Mucosa of descending colon (tissue), 3 donors: ENCODE measurements around the gene FEM1B. TPM values are rescaled to one million over a fixed set of nuclear protein-coding genes. Genes with fewer than 3 reads are reported as not detected.

Experiments used
- ATAC-seq: fragments of 200-7000 bp; cut with Tn5 transposase; one replicate; pipeline ENCODE4 v1.9.1; 2020; ENCODE audit warnings: mild to moderate bottlenecking, moderate library complexity
- DNase-seq, 3 donors: peaks; one replicate each; pipeline ENCODE4 v3.0.0-alpha.2; 2020
- H3K36me3 ChIP-seq: fragments of 200-600 bp; one replicate; pipeline ENCODE4 v1.8.0; 2021; ENCODE audit warnings: low read depth, mild to moderate bottlenecking
- H3K4me1 ChIP-seq: fragments of 200-600 bp; one replicate; pipeline ENCODE4 v1.8.0; 2021; ENCODE audit warnings: low read depth, mild to moderate bottlenecking
- H3K4me3 ChIP-seq: fragments of 200-600 bp; one replicate; pipeline ENCODE4 v1.8.0; 2021; ENCODE audit warnings: mild to moderate bottlenecking
- H3K9me3 ChIP-seq: fragments of 200-600 bp; one replicate; pipeline ENCODE4 v1.8.0; 2021; ENCODE audit warnings: mild to moderate bottlenecking
- intact Hi-C, 2 donors: fragments of 100-400 bp; cut with DNase I in 1 of 2; cut with micrococcal nuclease in 1 of 2; formaldehyde crosslinking; loops; one replicate each; pipeline versions ENCODE4 v1.11.0 to v1.11.1; 2022; cut with DNase I, micrococcal nuclease
- total RNA-seq, 3 donors: library from RNA; stranded (reverse); fragmentation: NEBNext Ultra II Directional in 2 of 3; extraction: Animal tissue kit (Norgen Biotek cat#: 25700) in 2 of 3; gene quantifications; one replicate each; pipeline versions ENCODE4 v1.2.1 to v1.2.4, GENCODE V29; 2021 to 2023
- TF ChIP-seq, protein P1 (sequence below): fragments of 200-600 bp; IDR thresholded peaks from one replicate; pipeline ENCODE4 v1.8.0; 2022; ENCODE audit warnings: antibody characterized with exemption, mild to moderate bottlenecking
- donor health status: DM: no; HTN: no; CAD: no; lungs with moderate emphysema.
- donor health status: DM: no; HTN: no; CAD: no.
- donor health status: DM: no; HTN: yes; CAD: no.

FEM1B gene
- total RNA-seq, 3 donors from 2014 or later = 50.4 to 65.3 (median 65.3) TPM

DNA sequence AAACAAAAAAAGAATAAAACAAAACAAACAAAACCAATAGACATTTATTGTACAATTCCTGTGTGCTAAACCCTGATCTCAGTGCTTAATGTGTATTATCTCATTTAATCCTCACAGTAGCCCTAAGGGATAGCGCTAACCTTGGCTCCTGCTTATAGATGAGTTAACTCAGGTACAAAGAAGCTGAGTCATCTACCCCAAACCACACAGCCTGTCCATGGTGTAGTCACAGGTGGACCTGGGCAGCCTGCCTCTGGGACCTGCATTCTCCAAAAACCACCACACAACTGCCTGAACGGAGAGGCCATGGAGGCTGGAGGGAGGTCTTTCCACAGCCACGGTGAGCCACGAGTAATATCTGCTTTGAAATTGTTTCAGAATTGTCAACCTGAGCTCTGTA lies 42.5 kb upstream of the FEM1B start:
- Histone ChIP-seq H3K36me3 (no peaks in the 10 kb centered on the region), H3K4me3 (no peak overlapping the region), H3K9me3 (no peaks in the 10 kb centered on the region), H3K4me1 (peaks cover 13% of the 10 kb centered on the region)
- intact Hi-C loops = no loop called here
- TF ChIP-seq, protein P1, sequence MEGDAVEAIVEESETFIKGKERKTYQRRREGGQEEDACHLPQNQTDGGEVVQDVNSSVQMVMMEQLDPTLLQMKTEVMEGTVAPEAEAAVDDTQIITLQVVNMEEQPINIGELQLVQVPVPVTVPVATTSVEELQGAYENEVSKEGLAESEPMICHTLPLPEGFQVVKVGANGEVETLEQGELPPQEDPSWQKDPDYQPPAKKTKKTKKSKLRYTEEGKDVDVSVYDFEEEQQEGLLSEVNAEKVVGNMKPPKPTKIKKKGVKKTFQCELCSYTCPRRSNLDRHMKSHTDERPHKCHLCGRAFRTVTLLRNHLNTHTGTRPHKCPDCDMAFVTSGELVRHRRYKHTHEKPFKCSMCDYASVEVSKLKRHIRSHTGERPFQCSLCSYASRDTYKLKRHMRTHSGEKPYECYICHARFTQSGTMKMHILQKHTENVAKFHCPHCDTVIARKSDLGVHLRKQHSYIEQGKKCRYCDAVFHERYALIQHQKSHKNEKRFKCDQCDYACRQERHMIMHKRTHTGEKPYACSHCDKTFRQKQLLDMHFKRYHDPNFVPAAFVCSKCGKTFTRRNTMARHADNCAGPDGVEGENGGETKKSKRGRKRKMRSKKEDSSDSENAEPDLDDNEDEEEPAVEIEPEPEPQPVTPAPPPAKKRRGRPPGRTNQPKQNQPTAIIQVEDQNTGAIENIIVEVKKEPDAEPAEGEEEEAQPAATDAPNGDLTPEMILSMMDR = no peak
- ATAC-seq (no peak), DNase-seq (no peak)

DNA sequence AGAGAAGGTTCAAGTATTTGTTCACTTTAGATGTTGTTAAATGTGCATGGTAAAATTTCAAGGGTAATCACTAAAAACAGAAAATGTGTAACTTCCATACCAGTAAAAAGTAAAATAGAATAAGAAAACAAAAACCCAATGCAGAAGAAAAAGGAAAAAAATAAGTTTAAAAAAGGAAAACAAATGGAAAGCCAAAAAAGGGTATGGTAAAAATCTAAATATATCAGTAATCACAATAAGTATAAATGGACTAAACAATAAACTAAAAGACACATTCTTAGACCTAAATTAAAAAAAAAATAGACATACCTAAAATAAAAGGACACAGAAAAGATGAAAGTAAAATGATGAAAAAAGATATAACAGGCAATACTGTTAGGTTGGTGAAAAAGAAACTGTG lies 38.5 kb upstream of the FEM1B start:
- DNase-seq = no peak
- no peaks in the 10 kb centered on the region for H3K4me1 ChIP-seq
- TF ChIP-seq, protein P1 = no peak
- intact Hi-C loops = no loop called here
- no peak overlapping the region for H3K4me3 ChIP-seq
- H3K36me3 ChIP-seq = no peaks in the 10 kb centered on the region
- peaks cover 3% of the 10 kb centered on the region for H3K9me3 ChIP-seq
- ATAC-seq = no peak

DNA sequence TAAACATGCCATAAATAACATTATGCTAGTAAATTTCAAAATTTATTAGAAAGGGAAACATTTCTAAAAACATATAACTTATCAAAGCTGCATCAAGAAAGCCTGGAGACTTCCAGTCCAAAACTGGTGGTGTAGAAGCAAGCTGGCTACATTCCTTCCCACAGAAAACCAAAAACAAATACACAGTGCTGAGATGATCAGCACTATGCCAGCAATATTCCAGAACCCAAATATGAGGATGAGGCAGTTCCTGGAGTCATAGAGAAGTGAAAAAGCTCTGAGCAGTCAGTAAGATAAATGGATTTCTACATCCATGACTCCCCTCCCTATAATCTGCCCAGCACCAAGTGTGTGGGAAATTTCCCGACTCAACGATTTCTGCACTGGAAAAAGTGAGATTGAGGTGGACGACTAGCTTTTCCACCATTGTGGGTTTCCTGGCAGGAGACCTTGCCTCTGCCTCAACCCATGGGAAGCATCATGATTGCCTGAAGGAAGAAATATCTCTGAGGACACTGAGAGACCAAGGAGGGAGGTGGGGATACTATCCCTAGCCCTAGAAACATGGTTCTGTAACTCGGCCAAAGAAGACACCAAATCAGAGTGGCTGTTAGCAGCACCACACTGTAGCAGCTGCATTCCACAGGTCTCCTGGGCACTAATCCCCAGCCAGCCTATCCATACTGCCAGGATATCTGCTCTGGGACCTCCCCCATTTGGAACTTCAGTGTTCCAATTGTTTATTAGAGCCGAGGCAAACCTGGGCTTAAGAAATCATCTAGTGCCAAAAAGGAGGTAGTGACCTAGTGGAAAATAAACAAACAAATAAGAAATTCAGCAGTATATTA lies 36.2 kb upstream of the FEM1B start:
- H3K4me1 ChIP-seq = no peaks in the 10 kb centered on the region
- ATAC-seq = no peak
- DNase-seq = no peak
- H3K36me3 ChIP-seq = no peaks in the 10 kb centered on the region
- intact Hi-C loops = no loop called here
- no peak overlapping the region for H3K4me3 ChIP-seq
- TF ChIP-seq, protein P1 = no peak
- H3K9me3 ChIP-seq = peaks cover 15% of the 10 kb centered on the region

DNA sequence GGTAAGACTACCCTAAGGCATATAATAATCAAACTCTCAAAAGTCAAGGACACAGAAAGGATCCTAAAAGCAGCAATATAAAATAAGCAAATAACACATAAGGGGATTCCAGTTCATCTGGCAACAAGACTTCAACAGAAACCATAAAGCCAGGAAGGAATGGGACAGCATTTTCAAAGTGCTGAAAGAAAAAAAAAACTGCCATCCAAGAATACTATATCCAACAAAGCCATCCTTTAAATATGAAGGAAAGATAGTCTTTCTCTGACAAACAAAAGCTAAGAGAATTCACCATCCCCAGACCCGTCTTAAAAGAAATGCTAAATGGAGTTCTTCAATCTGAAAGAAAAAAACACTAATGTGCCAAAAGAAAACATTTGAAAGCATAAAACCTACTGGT lies 33.3 kb upstream of the FEM1B start:
- Histone ChIP-seq H3K36me3 (no peaks in the 10 kb centered on the region), H3K4me3 (no peak overlapping the region), H3K4me1 (no peaks in the 10 kb centered on the region), H3K9me3 (peaks cover 15% of the 10 kb centered on the region)
- no peak for DNase-seq
- no peak for ATAC-seq
- TF ChIP-seq, protein P1 = no peak
- intact Hi-C loops = no loop called here

DNA sequence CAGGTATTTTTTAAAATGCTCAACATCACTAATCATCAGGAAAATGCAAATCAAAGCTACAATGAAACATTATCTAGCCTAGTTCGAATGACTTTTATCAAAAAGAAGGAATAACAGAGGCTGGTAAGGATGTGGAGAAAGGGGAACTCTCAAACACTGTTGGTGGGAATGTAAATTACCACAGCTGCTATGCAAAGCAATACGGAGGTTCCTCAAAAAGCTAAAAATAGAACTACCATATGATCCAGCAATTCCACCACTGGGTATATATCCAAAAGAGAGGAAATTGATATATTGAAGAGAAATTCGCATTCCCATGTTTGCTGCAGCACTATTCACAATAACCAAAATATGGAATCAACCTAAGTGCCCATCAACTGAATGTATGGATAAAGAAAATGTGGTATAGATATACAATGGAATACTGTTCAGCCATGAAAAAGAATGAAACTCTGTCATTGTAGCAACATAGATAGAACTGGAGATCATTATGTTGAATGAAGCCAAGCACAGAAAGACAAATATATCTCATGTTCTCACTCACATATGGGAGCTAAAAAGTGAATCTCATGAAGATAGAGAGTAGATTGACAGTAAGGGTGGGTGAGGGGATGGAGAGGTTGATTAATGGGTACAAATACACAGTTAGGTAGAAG lies 28.4 kb upstream of the FEM1B start:
- intact Hi-C loops = no loop called here
- ATAC-seq (no peak), DNase-seq (no peak)
- H3K36me3 ChIP-seq = no peaks in the 10 kb centered on the region
- no peak overlapping the region for H3K4me3 ChIP-seq
- TF ChIP-seq, protein P1 = no peak
- no peaks in the 10 kb centered on the region for H3K4me1 ChIP-seq
- peaks cover 10% of the 10 kb centered on the region for H3K9me3 ChIP-seq
